A549 (cell line): ENCODE results near the gene CD99L2.

Experiments used
- CTCF ChIP-seq: fragments of >200 bp; sonication (Bioruptor Twin); formaldehyde crosslinking; IDR thresholded peaks from 3 replicates; pipeline ENCODE4 v1.5.1; 2016
- EHMT2 ChIP-seq: fragments of 200-600 bp; sonication (generic); IDR thresholded peaks from 2 replicates; pipeline ENCODE4 v1.6.1; 2016; ENCODE audit warnings: antibody characterized with exemption, low read depth, mild to moderate bottlenecking, moderate library complexity
- JUN ChIP-seq, 2 experiments: fragments of >200 bp; sonication (Bioruptor Twin); formaldehyde crosslinking; IDR thresholded peaks; 2 replicates in 1 of 2; 3 replicates in 1 of 2; pipeline ENCODE4 v1.6.1; 2016 to 2017
- MAX ChIP-seq: IDR thresholded peaks from 2 replicates; pipeline ENCODE4 v1.6.1; 2012
- RCOR1 ChIP-seq: fragments of 150-350 bp; IDR thresholded peaks from 2 replicates; pipeline ENCODE4 v1.6.1; 2014; ENCODE audit warnings: antibody characterized with exemption, low read length, low read depth
- SMC3 ChIP-seq: fragments of >200 bp; sonication (Bioruptor Twin); formaldehyde crosslinking; IDR thresholded peaks from 3 replicates; pipeline ENCODE4 v1.6.1; 2018; ENCODE audit warnings: inconsistent platforms

DNA sequence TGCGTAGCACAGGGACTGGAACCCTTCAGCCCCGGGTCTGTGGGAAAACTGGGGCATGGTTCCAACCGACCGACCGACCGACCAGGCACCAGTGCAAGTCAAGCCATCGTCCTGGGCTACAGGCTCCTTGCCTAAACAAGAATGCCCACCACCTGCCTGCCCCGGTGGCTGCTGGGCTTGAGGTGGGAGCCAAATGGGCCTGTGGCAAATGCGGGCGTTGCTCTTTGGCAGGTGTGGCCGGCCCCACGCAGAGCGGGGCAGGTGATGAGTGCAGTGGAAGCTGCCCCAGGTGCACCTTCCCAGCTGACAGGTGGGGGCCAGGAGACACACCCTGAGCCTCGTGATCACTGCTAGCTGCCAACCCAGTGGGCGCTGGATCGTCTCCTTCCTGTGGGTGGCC lies 127.4 kb downstream of the CD99L2 start:
- no peak for TF ChIP-seq RCOR1
- no peak for TF ChIP-seq MAX
- TF ChIP-seq CTCF, result no peak
- no peak for TF ChIP-seq SMC3
- TF ChIP-seq JUN (IDR thresholded peaks at IDR 0.05), result no peak
- TF ChIP-seq EHMT2, result no peak
